Kidney (tissue), 14 donors: Measurements from ENCODE around the gene TBPL2. TPM values are rescaled to one million over a fixed set of nuclear protein-coding genes. Genes with fewer than 3 reads are reported as not detected.

ENCODE experiments used
- DNase-seq, 5 donors: peaks; one replicate each; pipeline ENCODE4 v3.0.0-alpha.2; 2013 to 2020
- FAIRE-seq: peaks from 2 replicates; lab custom pipeline; 2012; peaks lifted over from hg19 to GRCh38; lab: Jason Lieb, UNC
- H3K27ac ChIP-seq, 2 donors: one replicate each; pipeline ENCODE4 v1.7.0; 2013; ENCODE audit warnings: low read depth in 2 of 2, low read length in 2 of 2, inconsistent platforms in 1 of 2
- H3K27me3 ChIP-seq: one replicate; pipeline ENCODE4 v1.7.1; 2013; ENCODE audit warnings: low read length, inconsistent platforms; ENCODE audit not compliant: control insufficient read depth, insufficient read depth
- H3K36me3 ChIP-seq, 3 donors: one replicate each; pipeline versions ENCODE4 v1.7.0 to v1.7.1; 2013; ENCODE audit warnings: low read length in 3 of 3, control low read depth in 1 of 3, inconsistent platforms in 1 of 3; ENCODE audit not compliant: insufficient read depth in 3 of 3, control insufficient read depth in 2 of 3
- H3K4me1 ChIP-seq, 3 donors: one replicate each; pipeline versions ENCODE4 v1.7.0 to v1.7.1; 2013; ENCODE audit warnings: low read length in 3 of 3, inconsistent platforms in 1 of 3, low read depth in 1 of 3; ENCODE audit not compliant: control insufficient read depth in 2 of 3, insufficient read depth in 2 of 3
- H3K4me3 ChIP-seq, 3 donors: one replicate each; pipeline versions ENCODE4 v1.7.0 to v1.8.1; 2013; ENCODE audit warnings: low read length in 3 of 3, control low read depth in 1 of 3, inconsistent platforms in 1 of 3
- H3K9ac ChIP-seq, 3 donors: one replicate each; pipeline versions ENCODE4 v1.7.0 to v1.7.1; 2013; ENCODE audit warnings: low read length in 3 of 3, control low read depth in 1 of 3, inconsistent platforms in 1 of 3
- H3K9me3 ChIP-seq, 3 donors: one replicate each; pipeline versions ENCODE4 v1.7.0 to v1.7.1; 2013; ENCODE audit warnings: low read length in 3 of 3, control low read depth in 1 of 3, inconsistent platforms in 1 of 3; ENCODE audit not compliant: control insufficient read depth in 2 of 3, insufficient read depth in 1 of 3
- CTCF ChIP-seq: IDR thresholded peaks from 3 replicates; pipeline ENCODE4 v1.5.1; 2012; ENCODE audit warnings: mild to moderate bottlenecking, moderate library complexity, borderline replicate concordance; ENCODE audit not compliant: insufficient read depth; ENCODE audit errors: extremely low read depth
- intact Hi-C: fragments of 100-400 bp; cut with DNase I; formaldehyde crosslinking; loops from one replicate; pipeline ENCODE4 v1.11.1; 2022
- polyA plus RNA-seq: library from polyadenylated mRNA; stranded (reverse); fragments of 350-450 nt; fragmentation: Illumina TruSeq; extraction: RNeasy Lipid Tissue Mini Kit (QIAGEN cat#74804); gene quantifications from one replicate; pipeline ENCODE4 v1.2.3, GENCODE V29; 2014; ENCODE audit warnings: low read depth, low replicate concordance; ENCODE audit not compliant: insufficient read depth
- total RNA-seq: library from RNA; stranded (reverse); fragmentation: NEBNext Ultra II Directional; extraction: Animal tissue kit (Norgen Biotek cat#: 25700); gene quantifications from one replicate; pipeline ENCODE4 v1.2.1, GENCODE V29; 2021
- donor health status: control.
- donor health status: control.
- donor health status: control.
- donor health status: control.
- donor health status: control.
- donor health status: DM: yes; HTN: yes; CAD: no.
- donor health status: Normal renal cell carcinoma (clear cell type).

The TBPL2 gene
- total and polyA plus RNA-seq, 2 donors from 2014 or later = not detected

- Histone ChIP-seq H3K9me3 (no peaks in the 10 kb centered on the region), H3K36me3 (peaks cover 9 to 37% (median 24%) of the 10 kb centered on the region in 3 donors), H3K27me3 (no peaks in the 10 kb centered on the region), H3K4me3 (no peak overlapping the region), H3K27ac (no peak overlapping the region), H3K4me1 (no peaks in the 10 kb centered on the region), H3K9ac (no peak overlapping the region)
- intact Hi-C loops = no loop called here
- TF ChIP-seq CTCF = no peak
- FAIRE-seq (no peak), DNase-seq (no peak)
These were observed 59.4 kb downstream of the TBPL2 start for GRCh38 chr14:55381040-55381439.

GRCh38 chr14:55377236-55377635 is 63.2 kb downstream of the TBPL2 start:
- H3K36me3 ChIP-seq = peaks cover 10 to 35% (median 22%) of the 10 kb centered on the region in 3 donors
- no peak for TF ChIP-seq CTCF

GRCh38 chr14:55374771-55375170 is 65.6 kb downstream of the TBPL2 start:
- DNase-seq (no peak), FAIRE-seq (no peak)
- Histone ChIP-seq H3K9ac (no peak overlapping the region), H3K36me3 (peaks cover 6 to 20% (median 14%) of the 10 kb centered on the region in 3 donors), H3K4me3 (no peak overlapping the region), H3K27me3 (no peaks in the 10 kb centered on the region), H3K27ac (no peak overlapping the region), H3K4me1 (no peaks in the 10 kb centered on the region), H3K9me3 (no peaks in the 10 kb centered on the region)
- intact Hi-C loops = no loop called here
- no peak for TF ChIP-seq CTCF

More at GRCh38 chr14:55377236-55377635, 63.2 kb downstream of the TBPL2 start:
- Histone ChIP-seq H3K27ac (no peak overlapping the region), H3K4me3 (no peak overlapping the region), H3K4me1 (no peaks in the 10 kb centered on the region), H3K9ac (no peak overlapping the region), H3K9me3 (no peaks in the 10 kb centered on the region), H3K27me3 (no peaks in the 10 kb centered on the region)
- FAIRE-seq = no peak
- DNase-seq = no peak
- intact Hi-C loops = no loop called here
